ENCODE results near the gene KRABD2.

Gene KRABD2

DNA sequence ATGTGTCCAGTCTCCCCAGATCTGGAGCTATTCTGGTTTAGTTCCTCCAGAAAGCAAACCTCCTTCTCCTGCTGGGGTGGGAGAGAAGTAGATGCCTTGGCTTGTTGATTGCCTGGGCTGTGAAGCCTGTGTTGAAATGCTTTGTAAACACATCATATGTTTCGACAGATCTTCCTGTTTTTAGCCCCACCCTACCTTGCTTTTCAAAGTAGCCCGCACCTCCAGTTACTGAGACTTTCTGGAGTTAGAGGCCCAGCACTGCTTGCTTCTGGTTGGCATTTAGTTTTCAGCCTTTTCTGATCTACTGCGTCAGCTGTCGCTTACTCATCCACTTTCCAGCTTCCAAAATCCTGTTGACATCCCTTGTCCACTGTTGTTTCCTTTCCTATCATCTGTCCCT, 41.3 kb upstream of the KRABD2 start:
- Histone ChIP-seq H3K36me3 (replicated peaks) (no peaks in the 10 kb centered on the region), H3K27me3 (replicated peaks) (peaks cover 6% of the 10 kb centered on the region), H3K4me3 (ENCODE audit: low read depth, low read length) (no peak overlapping the region), H3K27ac (no peak overlapping the region)
- TF ChIP-seq, protein P1, sequence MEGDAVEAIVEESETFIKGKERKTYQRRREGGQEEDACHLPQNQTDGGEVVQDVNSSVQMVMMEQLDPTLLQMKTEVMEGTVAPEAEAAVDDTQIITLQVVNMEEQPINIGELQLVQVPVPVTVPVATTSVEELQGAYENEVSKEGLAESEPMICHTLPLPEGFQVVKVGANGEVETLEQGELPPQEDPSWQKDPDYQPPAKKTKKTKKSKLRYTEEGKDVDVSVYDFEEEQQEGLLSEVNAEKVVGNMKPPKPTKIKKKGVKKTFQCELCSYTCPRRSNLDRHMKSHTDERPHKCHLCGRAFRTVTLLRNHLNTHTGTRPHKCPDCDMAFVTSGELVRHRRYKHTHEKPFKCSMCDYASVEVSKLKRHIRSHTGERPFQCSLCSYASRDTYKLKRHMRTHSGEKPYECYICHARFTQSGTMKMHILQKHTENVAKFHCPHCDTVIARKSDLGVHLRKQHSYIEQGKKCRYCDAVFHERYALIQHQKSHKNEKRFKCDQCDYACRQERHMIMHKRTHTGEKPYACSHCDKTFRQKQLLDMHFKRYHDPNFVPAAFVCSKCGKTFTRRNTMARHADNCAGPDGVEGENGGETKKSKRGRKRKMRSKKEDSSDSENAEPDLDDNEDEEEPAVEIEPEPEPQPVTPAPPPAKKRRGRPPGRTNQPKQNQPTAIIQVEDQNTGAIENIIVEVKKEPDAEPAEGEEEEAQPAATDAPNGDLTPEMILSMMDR (IDR thresholded peaks at IDR 0.05; ENCODE audit: low read depth, low read length, missing control alignments), result no peak
- DNase-seq, result no peak
- in situ Hi-C loops (cut with HindIII; ENCODE audit: low pct_ligation_motif_present, low sequenced_read_pairs), result no loop called here

DNA sequence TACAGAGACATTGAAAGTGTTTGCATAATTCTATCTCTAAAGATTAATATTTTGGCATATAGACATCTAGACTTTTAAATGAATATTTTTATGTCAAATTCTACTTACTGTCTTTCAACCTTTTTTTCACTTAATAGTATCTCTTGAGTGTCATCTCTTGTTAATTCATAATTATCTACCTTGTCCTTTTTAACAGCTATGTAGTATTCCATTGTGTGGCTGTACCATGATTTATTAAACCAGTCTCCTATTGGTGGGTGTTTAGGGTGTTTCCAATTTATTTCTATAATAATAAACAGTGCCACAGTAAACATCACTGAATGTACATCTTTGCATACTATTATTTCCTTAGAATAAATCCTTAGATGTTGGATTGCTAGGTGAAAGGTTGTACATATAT, 37.4 kb upstream of the KRABD2 start:
- TF ChIP-seq, protein P1 (IDR thresholded peaks at IDR 0.05; ENCODE audit: low read depth, low read length, missing control alignments), result no peak
- no peak for DNase-seq
- H3K4me3 ChIP-seq (ENCODE audit: low read depth, low read length), result no peak overlapping the region
- no peak overlapping the region for H3K27ac ChIP-seq
- H3K36me3 ChIP-seq (replicated peaks), result no peaks in the 10 kb centered on the region
- peaks cover 6% of the 10 kb centered on the region for H3K27me3 ChIP-seq (replicated peaks)
- in situ Hi-C loops (cut with HindIII; ENCODE audit: low pct_ligation_motif_present, low sequenced_read_pairs), result no loop called here

DNA sequence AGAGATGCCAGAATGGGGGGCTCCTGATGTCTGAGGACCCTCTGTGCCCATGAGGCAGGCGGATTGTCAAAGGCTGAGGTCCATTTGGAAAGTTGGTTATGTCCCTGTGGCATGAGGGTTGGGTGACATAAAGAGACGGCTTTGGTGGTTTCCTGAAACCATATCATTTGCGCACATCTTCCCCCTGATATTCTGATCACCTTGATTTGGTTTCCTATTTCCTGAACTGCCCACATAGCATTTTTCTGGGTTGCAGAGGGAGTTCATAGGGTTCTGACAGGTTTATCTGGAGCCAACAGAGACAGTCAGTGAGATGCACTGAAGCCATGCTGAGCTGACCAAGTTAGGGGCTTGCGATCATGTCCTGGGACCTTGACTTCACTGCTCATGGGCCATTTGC, 36.8 kb upstream of the KRABD2 start:
- no peak overlapping the region for H3K4me3 ChIP-seq (ENCODE audit: low read depth, low read length)
- DNase-seq, result no peak
- in situ Hi-C loops (cut with HindIII; ENCODE audit: low pct_ligation_motif_present, low sequenced_read_pairs), result no loop called here
- no peaks in the 10 kb centered on the region for H3K36me3 ChIP-seq (replicated peaks)
- TF ChIP-seq, protein P1 (IDR thresholded peaks at IDR 0.05; ENCODE audit: low read depth, low read length, missing control alignments), result no peak
- no peak overlapping the region for H3K27ac ChIP-seq
- H3K27me3 ChIP-seq (replicated peaks), result peaks cover 6% of the 10 kb centered on the region

DNA sequence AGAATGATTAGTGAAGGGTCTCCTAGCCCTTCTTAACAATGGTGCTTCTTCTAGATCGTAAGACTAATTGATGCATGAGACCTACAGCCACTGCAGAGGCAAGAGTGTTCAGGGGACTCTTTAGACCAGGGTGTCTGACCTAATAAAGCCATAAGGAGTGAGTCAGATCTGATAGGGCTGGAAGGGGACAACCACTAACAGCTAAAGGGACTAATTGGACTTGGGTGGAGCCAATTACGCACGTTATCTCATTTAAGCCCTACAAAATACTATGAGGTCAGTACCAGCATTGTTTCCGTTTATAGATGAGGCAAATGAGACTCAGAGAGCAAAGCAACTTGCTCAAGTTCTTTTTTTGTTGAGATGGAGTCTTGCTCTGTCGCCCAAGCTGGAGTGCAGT, 35.6 kb upstream of the KRABD2 start:
- TF ChIP-seq, protein P1 (IDR thresholded peaks at IDR 0.05; ENCODE audit: low read depth, low read length, missing control alignments), result no peak
- H3K27me3 ChIP-seq (replicated peaks), result no peaks in the 10 kb centered on the region
- in situ Hi-C loops (cut with HindIII; ENCODE audit: low pct_ligation_motif_present, low sequenced_read_pairs), result no loop called here
- no peak overlapping the region for H3K4me3 ChIP-seq (ENCODE audit: low read depth, low read length)
- H3K27ac ChIP-seq, result no peak overlapping the region
- H3K36me3 ChIP-seq (replicated peaks), result no peaks in the 10 kb centered on the region
- DNase-seq, result no peak

DNA sequence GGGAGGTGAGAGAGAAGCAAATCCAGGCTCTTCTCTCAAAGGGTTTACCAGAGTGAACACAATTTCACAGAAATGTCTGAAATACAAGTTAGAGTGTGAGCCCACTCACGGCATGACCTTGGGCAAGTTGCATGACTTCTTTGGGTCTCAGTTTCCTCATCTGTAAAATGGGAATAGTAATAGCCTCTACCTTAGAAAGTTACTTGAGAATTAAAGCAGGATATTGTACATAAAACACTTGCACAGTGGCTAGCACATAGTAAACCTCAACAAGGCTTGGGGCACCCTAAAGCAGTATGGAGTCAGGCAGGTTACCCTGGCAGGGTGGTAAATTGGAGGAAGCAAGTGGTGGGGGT, 34.4 kb upstream of the KRABD2 start:
- no peak for DNase-seq
- Histone ChIP-seq H3K36me3 (replicated peaks) (no peaks in the 10 kb centered on the region), H3K4me3 (ENCODE audit: low read depth, low read length) (no peak overlapping the region), H3K27ac (no peak overlapping the region), H3K27me3 (replicated peaks) (no peaks in the 10 kb centered on the region)
- in situ Hi-C loops (cut with HindIII; ENCODE audit: low pct_ligation_motif_present, low sequenced_read_pairs), result no loop called here
- TF ChIP-seq, protein P1 (IDR thresholded peaks at IDR 0.05; ENCODE audit: low read depth, low read length, missing control alignments), result no peak

All from brain microvascular endothelial cell (primary cell).